ENCODE measurements around the gene MLANA.

Gene MLANA

DNA sequence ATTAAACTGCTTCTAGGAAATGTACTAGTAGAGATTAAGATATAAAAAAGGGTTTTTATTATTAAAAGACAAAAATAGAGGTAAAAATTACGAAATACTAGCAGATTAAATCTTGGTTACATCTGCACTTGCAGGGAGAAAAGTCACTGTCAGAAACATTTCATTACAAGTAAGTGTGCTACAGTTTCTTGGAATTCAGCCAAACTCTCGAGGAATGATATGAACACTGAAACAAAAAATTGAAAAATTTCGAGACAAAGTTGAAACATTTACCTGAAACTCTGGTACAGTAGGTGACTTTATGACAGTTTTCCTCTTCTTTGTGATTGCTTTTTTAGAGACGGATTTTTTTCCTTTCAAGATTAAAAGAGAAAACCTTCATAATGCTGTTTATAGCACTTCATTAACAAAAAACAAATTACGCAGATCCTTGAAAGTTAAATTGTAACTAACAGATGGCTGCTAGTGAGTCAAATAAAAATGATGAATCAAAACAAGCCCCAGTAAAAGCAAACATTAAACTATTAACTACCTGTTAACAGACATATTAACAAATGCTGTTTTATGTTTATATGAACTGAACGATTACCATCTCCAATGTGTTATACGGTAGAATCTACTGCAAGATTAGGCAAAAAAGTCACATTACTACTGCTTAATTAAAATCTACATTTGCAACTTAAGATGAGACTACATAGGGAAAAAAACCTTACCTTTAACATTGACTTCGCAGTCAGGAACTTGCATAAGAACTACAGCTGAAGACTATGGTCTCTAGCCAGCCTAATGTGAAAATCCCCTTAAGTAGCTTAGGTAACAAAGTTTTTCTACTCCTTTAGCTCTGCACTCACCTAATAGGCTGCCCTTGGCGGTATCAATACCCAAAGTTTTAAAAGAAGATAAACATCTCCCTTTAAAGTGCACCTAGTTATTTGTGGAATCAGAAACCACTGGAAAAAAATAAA lies 63.3 kb downstream of the MLANA start:
- in situ Hi-C loops (cut with MboI; ENCODE audit: low sequenced_read_pairs) = no loop called here

DNA sequence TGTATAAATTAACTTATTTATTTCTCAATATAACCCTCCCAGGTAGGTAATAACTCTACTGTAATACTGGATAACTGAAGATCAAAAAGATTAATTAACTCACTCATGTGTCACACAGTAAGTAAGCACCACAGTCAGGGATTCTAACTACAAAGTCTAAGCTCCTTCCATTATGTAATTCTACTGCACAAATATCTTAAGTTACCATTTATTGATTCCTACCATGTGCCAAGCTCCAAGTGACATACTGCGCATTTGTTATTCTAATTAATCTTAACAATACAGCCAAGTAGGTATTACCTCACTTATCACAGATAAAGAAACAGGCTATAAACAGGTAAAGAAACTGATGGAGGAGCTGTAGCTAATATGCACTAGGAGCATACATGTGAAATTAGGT lies 66.5 kb downstream of the MLANA start:
- in situ Hi-C loops (cut with MboI; ENCODE audit: low sequenced_read_pairs) = no loop called here

DNA sequence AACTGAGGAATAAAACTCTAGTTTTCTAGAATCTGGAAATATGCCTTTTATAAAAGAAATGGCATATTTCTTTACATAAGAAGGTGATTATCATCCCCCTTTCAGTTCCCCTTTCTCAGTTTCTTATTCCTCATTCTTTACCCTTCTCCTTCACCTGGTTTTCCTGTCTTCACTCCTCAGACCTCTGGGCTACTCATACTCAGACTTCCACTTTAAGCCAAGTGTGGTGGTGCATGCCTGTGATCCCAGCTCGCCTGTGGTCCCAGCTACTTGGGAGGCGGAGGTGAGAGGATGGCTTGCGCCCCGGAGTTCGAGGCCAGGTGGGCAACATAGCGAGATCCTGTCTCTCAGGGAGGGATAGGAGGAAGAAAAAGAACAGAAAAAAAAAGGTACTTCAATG lies 67.6 kb downstream of the MLANA start:
- in situ Hi-C loops (cut with MboI; ENCODE audit: low sequenced_read_pairs) = no loop called here

Measured in hTERT RPE-1 (cell line).